Stimulated activated naive CD4-positive, alpha-beta T cell (primary cell): ENCODE results near the gene S100Z.
"Not testable (repeated sequence)": the region's sequence is repeated elsewhere in the genome, so short reads cannot be mapped to it uniquely, and the experiment has no call there.

ENCODE experiments used
- DNase-seq, 6 experiments: peaks; one replicate each; lab custom pipeline; 2025; lab: John Stamatoyannopoulos, UW

The S100Z gene

DNA sequence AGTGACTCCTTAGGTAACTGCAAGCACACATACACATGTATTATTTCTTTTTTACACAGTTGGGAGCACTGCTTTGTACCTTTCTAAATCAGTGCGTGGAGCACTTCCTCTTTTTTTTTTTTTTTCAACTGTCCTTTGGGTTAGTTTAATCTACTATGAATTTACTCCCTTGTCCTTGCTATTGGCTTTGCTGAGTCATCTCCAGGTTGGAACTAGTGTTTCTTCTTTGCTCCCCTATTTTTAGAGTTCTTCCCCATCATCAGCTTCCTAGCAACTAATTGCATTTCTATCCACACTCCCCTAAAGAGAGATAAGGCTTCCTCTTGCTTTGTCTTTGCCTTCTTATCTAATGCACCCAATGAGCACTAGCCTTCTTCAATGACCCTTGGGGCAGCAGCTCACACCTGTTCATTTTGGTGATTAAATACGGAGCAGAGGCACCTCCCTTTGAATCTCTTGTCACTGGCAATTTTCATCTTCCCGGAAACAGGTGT lies 24.3 kb downstream of the S100Z start:
- no peak for DNase-seq

DNA sequence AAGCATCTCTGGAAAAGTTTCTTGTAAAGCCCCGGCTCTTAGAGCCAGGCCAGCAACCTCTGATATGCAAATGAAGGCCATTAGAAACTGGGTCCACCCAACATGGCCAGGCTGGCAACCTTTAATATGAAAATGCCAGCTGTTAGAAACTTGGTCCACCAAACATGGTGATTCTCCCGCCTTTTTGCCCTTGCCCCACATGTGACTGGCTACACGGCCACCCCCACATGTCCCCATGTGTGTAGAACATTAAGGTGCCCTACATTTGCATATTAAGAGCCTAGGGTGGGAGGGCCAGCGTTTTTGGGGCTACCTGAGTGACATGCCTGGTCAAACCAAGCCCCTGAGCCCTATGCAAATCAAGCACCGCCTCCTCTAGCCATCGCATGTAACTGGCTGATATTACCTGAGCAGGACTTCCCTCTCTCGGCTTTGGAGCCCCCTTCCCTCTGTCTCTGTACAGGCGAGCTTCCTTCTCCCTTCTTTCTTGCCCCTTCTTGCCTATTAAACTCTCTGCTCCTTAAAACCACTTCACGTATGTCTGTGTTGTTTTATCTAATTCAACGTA lies 39.0 kb downstream of the S100Z start:
- DNase-seq: no peak

DNA sequence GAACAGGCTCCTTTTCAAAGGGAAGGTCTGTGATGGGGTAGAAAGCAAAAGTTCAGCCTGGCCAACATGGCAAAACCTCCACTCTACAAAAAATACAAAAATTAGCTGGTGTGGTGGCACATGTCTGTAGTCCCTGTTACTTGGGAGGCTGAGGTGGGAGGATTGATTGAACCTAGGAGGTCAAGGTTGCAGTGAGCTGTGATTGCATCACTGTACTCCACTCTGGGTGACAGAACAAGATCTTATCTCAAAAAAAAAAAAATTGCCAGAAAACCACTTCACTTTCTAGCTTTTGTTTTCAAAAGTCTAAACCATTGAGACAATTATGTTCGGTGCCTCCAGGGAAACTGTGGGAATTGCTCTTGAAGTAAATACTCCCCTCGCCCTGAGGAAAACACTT lies 43.5 kb downstream of the S100Z start:
- no peak for DNase-seq

DNA sequence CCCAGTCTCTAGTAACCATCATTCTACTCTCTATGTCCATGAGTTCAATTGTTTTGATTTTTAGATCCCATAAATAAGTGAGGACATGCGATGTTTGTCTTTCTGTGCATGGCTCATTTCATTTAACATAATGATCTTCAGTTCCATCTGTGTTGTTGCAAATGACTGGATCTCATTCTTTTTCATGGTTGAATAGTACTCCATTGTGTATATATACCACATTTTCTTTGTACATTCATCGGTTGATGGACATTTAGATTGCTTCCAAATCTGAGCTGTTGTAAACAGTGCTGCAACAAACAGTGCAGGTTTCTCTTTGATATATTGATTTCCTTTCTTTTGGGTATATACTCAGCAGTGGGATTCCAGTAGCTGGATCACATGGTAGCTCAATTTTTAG lies 46.4 kb downstream of the S100Z start:
- no peak for DNase-seq

DNA sequence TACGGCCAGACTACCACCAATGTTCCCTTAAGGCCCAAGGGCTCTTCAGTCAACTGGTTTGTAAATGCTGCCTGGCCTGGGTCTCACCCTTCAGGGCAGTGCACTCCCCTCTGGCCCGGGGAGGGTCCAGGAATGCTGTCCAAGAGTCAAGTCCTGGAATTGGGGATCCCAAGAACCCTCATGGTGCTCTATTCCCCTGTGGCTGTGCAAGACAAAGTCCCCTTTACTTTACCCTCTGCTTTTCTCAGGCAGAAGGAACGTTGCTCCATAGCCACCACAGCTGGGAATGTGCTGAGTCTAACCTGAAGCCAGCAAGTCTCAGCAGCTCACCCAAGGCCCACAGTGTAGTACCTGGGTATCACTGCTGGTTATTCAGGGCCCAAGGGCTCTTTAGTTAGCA lies 51.7 kb downstream of the S100Z start:
- DNase-seq: no peak

DNA sequence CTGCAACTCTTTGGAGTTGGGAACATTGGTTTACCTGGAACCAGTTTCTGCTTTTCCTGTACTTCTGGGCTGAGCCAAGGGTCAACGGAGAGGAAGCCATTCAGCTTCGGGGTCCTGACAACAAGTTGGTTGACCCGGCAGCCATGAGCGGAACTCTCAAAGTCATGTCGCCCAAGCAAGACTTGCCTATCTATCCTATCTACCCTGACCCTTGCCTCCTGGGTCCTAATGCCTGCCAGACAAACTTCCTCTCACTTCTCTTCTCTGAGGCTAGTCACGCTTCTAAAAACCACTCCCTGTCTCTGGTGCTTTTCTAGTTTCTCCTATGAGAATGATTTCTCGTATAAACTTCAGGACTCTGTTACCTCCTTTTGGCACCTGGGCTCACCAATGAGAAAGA lies 58.4 kb downstream of the S100Z start:
- DNase-seq: no peak

DNA sequence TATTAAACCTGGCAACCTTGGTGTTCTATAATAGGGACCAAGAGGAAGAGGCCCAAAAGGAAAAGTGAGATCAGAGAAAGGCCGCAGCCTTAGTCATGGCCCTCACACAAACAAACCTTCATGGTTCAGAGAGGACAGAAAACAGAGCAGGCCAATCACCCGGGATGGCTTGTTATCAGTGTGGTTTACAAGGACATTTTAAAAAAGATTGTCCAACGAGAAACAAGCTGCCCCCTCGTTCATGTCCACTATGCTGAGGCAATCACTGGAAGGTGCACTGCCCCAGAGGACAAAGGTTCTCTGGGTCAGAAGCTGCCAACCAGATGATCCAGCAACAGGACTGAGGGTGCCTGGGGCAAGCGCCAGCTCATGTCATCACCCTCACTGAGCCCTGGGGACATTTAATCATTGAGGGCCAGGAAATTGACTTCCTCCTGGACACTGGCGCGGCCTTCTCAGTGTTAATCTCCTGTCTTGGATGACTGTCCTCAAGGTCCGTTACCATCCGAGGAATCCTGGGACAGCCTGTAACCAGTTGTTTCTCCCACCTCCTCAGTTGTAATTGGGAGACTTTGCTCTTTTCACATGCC lies 60.6 kb downstream of the S100Z start:
- DNase-seq: not testable (repeated sequence)

DNA sequence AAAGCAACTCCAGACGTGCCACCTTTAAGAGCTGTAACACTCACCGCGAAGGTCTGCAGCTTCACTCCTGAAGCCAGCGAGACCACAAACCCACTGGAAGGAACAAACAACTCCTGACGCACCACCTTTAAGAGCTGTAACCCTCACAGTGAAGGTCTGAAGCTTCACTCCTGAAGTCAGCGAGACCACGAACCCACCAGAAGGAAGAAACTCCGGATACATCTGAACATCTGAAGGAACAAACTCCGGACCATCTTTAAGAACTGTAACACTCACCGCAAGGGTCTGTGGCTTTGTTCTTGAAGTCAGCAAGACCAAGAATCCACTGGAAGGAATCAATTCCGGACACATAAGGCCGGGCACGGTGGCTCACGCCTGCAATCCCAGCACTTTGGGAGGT lies 64.9 kb downstream of the S100Z start:
- DNase-seq: not testable (repeated sequence)

DNA sequence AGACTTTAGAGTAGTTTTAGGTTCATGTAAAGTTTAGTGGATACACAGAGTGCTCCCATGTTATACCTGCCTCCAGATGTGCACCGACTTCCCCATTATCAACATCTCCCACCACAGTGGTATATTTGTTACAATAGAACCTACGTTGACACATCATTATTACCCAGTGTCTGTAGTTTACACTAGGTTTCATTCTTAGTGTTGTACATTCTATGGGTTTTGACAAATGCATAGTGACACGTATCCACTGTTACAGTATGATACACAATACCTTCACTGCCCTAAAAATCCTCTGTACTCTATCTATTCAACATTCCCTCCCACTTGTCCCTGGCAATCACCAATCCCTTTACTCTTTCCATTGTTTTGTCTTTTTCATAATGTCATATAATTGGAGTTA lies 68.7 kb downstream of the S100Z start:
- DNase-seq: no peak

DNA sequence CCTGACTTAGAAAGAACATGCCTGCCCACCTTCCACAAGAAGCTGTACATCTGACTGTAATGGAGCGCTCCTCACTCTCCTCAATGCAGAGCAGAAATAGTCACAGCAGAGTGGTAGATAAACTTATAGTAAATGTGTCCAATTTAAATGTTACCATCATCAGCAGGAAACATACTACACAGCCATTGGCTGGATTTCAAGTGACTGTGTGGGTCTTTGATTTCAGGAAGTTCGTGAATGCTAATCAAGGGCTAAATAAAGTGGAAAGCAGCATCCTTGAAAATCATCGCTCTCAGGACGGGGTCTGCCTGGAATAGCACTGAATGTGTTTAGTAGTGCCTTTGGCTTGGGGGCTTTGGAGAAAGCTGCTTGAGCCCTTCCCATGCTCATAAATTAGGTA lies 70.7 kb downstream of the S100Z start:
- no peak for DNase-seq

DNA sequence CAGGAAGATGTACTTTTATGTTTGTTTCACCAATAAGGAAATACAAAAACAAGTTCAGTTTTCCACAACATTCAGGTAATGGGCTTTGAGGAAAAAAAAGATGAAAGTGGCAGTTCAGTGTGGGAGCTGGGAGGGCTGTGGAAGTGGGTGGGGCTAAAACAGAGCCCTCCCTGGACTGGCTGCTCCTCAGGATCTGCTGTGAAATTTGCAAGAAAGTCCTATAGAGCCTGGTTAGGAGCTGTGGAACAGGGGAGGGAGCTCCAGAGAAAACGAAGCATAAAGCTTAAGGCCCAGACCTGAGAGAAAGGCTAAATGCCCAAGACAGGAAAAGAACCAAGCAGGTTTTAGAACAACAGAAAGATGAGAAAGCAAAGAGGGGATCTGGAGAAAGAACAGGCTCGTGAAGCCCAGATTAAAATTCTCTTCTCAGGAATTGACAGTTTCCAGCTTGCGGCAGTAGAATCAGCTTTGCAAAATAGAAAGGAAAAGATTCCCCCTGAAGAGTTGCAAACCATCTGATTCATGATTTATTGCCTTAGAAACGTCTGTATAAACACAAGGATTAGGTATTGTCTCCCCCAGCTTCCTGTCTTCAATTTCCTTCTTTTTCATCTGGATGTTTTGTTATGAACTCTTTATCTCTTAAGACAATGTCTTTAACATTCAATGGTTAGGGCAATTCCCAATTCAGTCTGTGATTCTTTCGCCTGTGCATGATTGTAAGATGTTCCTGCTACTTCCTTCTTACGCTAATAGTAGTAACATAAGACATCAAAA lies 76.7 kb downstream of the S100Z start:
- DNase-seq: no peak

DNA sequence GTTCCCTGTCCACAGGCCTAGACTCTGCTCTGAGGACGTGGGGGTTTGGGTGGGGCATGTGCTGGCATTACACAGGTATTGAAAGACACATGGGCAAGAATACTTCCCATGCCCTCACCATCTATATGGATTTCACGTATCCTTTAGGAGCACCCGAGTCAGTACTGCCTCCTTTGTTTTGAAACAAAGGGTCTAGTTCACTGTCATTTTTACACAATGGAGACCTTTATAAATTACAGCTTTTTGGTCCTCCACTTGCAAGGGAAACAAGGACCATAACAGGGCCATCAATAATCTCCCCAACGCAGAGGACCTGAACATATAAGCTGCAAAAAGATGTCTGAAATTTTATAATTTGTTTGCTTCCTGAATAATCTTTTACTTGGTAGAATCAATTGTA lies 78.1 kb downstream of the S100Z start:
- DNase-seq: no peak

DNA sequence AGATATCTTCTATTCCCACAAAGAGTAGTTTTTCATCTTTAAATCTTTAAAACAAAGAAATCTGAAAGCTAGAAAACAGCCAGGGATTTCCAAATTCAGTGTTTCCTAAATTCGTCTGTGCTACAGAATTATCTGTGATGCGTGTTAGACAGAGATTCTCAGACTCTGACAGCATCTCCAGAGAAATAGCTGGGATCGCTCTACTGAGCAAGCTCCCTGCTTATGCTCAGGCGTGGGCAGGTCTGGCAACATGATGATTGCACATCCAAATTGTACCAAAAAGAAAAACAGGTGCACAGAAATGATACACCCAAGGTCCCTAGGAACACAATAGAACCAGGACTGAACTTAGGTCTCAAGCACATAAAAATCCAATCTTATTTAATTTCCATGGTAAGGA lies 80.3 kb downstream of the S100Z start:
- no peak for DNase-seq

DNA sequence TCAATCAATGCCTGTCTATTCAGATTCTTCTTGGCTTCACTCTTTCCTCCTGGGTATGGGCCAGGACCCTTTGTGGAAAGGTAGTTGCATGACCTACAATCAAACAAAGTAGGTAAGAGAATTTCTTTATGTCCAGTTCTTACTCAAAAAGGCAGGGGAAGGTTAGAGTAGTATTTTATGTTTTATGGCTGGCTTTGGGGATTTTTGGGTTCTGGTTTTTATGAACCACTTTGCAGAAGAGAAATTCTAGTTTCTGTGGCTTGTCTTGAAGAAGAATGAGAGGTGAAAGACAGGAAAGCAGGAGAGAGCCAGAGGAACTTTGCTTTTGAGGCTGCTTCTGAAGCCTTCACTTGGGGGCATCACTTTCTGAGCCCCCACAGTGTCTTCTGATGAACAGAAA lies 88.4 kb downstream of the S100Z start:
- DNase-seq: no peak

DNA sequence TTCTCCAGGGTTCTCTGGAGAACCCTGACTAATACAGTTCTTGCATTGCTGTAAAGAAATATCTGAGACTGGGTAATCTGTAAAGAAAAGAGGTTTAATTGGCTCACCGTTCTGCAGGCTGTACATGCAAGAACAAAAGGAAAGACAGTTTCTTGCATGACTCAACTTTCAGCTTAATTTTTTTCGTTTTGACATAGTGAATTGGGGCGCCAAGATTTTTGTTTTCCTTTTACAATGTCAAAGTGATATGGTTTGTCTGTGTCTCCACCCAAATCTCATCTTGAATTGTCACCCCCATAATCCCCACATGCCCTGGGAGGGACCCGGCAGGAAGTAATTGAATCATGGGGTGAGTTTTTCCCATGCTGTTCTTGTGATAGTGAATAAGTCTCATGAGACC lies 91.2 kb downstream of the S100Z start:
- no peak for DNase-seq

DNA sequence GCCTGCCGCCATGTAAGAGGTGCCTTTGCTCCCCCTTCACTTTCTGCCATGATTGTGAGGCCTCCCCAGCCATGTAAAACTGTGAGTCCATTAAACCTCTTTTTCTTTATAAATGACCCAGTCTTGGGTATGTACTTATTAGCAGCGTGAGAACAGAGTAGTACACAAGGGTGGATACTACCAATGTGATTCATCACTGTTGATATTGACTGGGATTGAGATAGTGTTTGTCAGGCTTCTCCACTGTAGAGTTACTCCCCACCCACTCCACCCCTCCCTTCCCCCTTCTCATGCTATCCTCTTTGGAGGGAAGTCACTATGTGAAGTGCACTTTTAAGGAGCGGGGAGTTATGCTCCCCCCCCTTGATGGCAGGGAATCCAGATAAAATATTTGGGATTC lies 91.6 kb downstream of the S100Z start:
- no peak for DNase-seq

DNA sequence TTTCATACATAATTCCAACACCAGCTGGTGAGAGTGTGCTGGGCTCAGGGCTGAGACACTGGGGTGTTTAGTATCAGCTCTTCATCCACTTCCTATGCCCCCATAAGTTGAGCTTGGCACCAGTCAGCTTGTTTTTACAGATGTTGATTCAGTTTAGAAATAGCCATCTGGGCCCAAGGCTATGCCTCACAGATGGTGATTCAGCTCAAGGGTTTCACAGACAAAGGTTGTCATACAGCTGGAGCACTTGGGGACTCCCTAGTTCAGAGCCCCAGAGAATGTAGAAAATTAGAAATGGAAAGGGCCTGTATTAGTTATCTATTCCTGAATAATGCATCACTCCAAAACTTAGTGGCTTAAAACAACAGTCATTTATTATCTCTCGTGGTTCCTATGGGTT lies 92.8 kb downstream of the S100Z start:
- no peak for DNase-seq

DNA sequence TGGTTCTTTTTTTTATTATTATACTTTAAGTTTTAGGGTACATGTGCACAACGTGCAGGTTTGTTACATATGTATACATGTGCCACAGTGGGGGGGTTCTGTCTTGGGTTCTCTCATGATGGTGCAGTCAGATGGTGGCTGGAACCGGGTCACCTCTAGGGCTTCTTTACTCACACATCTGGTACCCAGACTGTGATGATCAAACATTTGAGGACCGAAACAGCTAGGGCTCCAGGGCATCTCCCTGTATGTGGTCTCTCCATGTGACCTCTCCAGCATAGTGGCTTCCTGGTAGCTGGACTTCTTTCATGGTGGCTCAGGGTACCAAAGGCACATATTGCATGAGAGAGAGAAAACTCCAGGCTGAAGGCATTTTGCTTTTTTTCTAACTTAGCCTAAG lies 93.2 kb downstream of the S100Z start:
- DNase-seq: no peak

DNA sequence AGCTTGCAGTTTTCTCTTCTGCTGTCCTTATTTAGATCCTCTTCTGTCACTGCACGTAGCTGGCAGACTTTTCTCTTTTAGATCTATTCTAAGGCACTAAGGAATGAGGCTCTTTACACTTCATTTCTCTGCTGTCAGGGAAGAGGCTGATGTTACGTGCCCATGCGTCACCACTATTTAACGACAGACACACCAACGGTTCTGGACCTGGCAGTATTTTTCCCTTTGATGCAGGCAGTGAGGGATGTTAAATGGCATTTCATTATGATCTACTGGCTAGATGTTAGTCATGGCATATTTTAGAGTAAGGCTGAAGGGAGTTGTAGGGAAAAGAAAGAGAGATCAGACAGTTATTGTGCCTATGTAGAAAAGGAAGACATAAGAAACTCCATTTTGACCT lies 94.8 kb downstream of the S100Z start:
- no peak for DNase-seq

DNA sequence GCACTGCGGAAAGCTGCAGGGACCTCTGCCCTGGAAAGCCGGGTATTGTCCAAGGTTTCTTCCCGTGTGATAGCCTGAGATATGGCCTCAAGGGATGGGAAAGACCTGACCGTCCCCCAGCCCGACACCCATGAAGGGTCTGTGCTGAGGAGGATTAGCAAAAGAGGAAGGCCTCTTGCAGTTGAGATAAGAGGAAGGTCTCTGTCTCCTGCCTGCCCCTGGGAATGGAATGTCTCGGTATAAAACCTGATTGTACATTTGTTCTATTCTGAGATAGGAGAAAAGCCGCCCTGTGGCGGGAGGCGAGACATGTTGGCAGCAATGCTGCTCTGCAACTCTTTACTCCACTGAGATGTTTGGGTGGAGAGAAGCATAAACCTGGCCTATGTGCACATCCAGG lies 95.4 kb downstream of the S100Z start:
- not testable (repeated sequence) for DNase-seq

DNA sequence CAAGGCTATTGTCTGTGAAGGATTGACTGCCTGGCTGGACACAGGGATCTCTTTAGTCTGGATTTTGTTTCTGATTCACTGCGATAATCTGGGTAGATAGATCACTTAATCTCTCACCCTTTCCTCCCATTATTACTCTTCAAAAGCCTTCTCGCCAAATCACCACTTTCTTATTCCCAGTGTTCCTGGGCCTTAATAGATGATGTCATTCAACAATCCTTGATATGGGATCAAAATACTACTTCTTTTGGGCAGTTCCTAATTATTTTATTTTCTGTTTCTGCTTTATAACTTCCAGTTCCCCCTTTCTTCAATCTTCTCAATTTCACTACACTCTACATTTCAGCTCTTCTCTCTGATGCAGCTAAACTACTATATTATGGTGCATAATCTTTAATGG lies 96.3 kb downstream of the S100Z start:
- no peak for DNase-seq

DNA sequence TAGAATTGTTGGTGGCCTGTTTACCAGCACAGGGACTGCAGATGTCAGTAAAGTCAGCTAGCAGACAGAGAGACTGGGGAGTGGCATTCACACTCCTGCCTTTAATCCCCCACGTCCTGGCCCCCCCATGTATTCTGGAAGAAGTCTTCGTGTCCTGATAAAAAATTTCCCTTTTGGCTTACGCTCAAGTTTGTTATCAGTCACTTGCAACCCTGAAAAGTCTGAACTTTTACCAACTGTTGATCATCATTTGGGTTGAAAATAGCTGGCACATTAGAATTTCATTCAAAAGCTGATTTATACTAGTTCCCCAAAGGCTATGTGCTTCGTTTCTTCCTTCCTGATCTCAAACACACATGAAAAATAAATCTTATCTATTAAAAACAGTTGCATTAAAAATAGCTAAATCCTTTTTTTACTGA lies 97.3 kb downstream of the S100Z start:
- no peak for DNase-seq

DNA sequence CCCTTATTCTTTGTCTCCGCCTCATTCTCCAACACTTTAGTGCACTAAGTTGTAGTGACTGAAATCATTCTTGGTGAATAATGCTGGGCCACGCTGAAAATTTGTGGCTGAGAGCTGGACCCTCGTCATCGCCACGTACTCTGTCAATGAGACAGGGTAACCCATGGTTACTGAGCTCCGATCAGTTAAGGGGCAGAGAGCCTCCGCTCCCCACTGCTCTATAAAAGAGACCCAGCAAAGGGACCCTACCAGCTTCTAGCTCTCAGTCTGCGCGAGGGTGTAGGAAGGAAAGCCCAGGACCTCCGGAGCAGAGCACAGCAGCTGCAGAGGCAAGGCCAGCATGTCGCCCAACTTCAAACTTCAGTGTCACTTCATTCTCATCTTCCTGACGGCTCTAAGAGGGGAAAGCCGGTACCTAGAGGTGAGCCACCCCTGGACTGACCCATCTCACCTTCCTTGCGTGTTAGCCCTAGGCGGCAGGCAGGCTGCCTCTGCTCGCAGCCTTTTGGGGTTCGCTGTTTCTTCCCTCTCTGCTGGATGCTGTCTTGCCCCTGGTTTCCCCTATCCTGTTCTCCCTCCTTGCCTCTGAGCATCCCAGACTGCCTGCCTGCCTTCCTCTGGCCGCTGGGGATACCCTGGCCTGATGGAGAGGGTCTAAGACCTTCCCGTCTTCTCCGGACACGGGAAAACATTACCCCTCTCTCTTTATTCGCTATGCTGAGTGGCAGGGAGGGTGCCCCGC lies 103.2 kb downstream of the S100Z start, which contains the start of gene CRHBP:
Gene CRHBP, plus strand, starts transcription at position 251 of the 742 bp plus-strand sequence. Its CDS starts 90 bp downstream, at position 341.
- no peak for DNase-seq
